ENCODE results near the gene CST8. TPM values are rescaled to one million over a fixed set of nuclear protein-coding genes. Genes with fewer than 3 reads are reported as not detected.

Gene CST8
- total RNA-seq, 2 experiments from 2014 or later = not detected

GRCh38 chr20:23451956-23452487 lies 38.9 kb upstream of the CST8 start:
- Mint-ChIP-seq H3K27me3 (no peaks in the 10 kb centered on the region), H3K9me3 (no peaks in the 10 kb centered on the region), H3K36me3 (ENCODE audit: low read depth) (no peaks in the 10 kb centered on the region), H3K27ac (no peak overlapping the region), H3K4me1 (ENCODE audit: low read depth) (peaks cover 14% of the 10 kb centered on the region), H3K4me3 (no peak overlapping the region)
- POLR2A ChIA-PET = no interaction called here
- ATAC-seq (ENCODE audit: poor library complexity) = no peak
- TF ChIP-seq CTCF (IDR thresholded peaks at IDR 0.05) = no peak
- Histone ChIP-seq H3K4me3 (ENCODE audit: low read length) (no peak overlapping the region), H3K4me1 (ENCODE audit: insufficient read depth, low read length) (peaks cover 11% of the 10 kb centered on the region), H3K9me3 (ENCODE audit: control insufficient read depth in 1 of 2, insufficient read depth in 1 of 2, low read length in 2 of 2) (peaks cover 0 to 3% of the 10 kb centered on the region in 2 experiments), H3K27ac (ENCODE audit: low read depth in 1 of 2, low read length in 2 of 2) (no peak overlapping the region), H3K27me3 (ENCODE audit: control insufficient read depth in 1 of 2, insufficient read depth in 2 of 2, low read length in 2 of 2) (no peaks in the 10 kb centered on the region), H3K36me3 (ENCODE audit: insufficient read depth, low read length) (no peaks in the 10 kb centered on the region)
- CTCF ChIA-PET = no interaction called here
- intact Hi-C loops (cut with DNase I, micrococcal nuclease) = no loop called here
- DNase-seq = no peak

GRCh38 chr20:23452776-23453175 lies 38.1 kb upstream of the CST8 start, which contains the start of gene CST11:
TSS of gene CST11 (minus strand) at chr20:23452876. CDS start at chr20:23452811, 65 bp downstream.
- Histone ChIP-seq H3K27ac (ENCODE audit: low read depth in 1 of 2, low read length in 2 of 2) (no peak within 1 kb of the TSS), H3K4me3 (ENCODE audit: low read length) (no peak within 1 kb of the TSS), H3K4me1 (ENCODE audit: insufficient read depth, low read length) (peaks cover 13% of the 10 kb centered on the region), H3K27me3 (ENCODE audit: control insufficient read depth in 1 of 2, insufficient read depth in 2 of 2, low read length in 2 of 2) (no peaks in the 10 kb centered on the region), H3K9me3 (ENCODE audit: control insufficient read depth in 1 of 2, insufficient read depth in 1 of 2, low read length in 2 of 2) (peaks cover 0 to 3% of the 10 kb centered on the region in 2 experiments), H3K36me3 (ENCODE audit: insufficient read depth, low read length) (no peaks in the 10 kb centered on the region)
- intact Hi-C loops (cut with DNase I, micrococcal nuclease) = no loop called here
- Mint-ChIP-seq H3K36me3 (ENCODE audit: low read depth) (no peaks in the 10 kb centered on the region), H3K27me3 (no peaks in the 10 kb centered on the region), H3K4me1 (ENCODE audit: low read depth) (peaks cover 14% of the 10 kb centered on the region), H3K9me3 (no peaks in the 10 kb centered on the region), H3K4me3 (no peak within 1 kb of the TSS), H3K27ac (no peak within 1 kb of the TSS)
- ChIA-PET CTCF (no interaction called here), POLR2A (no interaction called here)
- TF ChIP-seq CTCF (IDR thresholded peaks at IDR 0.05) = no peak
- DNase-seq (no peak), ATAC-seq (ENCODE audit: poor library complexity) (no peak)

GRCh38 chr20:23453549-23454543 lies 37.1 kb upstream of the CST8 start:
- intact Hi-C loops (cut with DNase I, micrococcal nuclease) = no loop called here
- H3K27ac ChIP-seq (ENCODE audit: low read depth in 1 of 2, low read length in 2 of 2) = no peak overlapping the region
- H3K4me1 ChIP-seq (ENCODE audit: insufficient read depth, low read length) = peaks cover 13% of the 10 kb centered on the region
- H3K36me3 Mint-ChIP-seq (ENCODE audit: low read depth) = no peaks in the 10 kb centered on the region
- ChIA-PET POLR2A (no interaction called here), CTCF (no interaction called here)
- no peak for DNase-seq
- no peak overlapping the region for H3K4me3 ChIP-seq (ENCODE audit: low read length)
- no peak overlapping the region for H3K27ac Mint-ChIP-seq
- H3K4me1 Mint-ChIP-seq (ENCODE audit: low read depth) = peaks cover 14% of the 10 kb centered on the region
- H3K27me3 Mint-ChIP-seq = no peaks in the 10 kb centered on the region
- TF ChIP-seq CTCF (IDR thresholded peaks at IDR 0.05) = no peak
- H3K36me3 ChIP-seq (ENCODE audit: insufficient read depth, low read length) = no peaks in the 10 kb centered on the region
- no peaks in the 10 kb centered on the region for H3K9me3 Mint-ChIP-seq
- no peaks in the 10 kb centered on the region for H3K27me3 ChIP-seq (ENCODE audit: control insufficient read depth in 1 of 2, insufficient read depth in 2 of 2, low read length in 2 of 2)
- ATAC-seq (ENCODE audit: poor library complexity) = no peak
- H3K9me3 ChIP-seq (ENCODE audit: control insufficient read depth in 1 of 2, insufficient read depth in 1 of 2, low read length in 2 of 2) = peaks cover 0 to 3% of the 10 kb centered on the region in 2 experiments
- no peak overlapping the region for H3K4me3 Mint-ChIP-seq
